GM12875 (cell line): Measurements from ENCODE around the gene RBKS.

Experiments used
- H3K4me3 ChIP-seq: one replicate; pipeline ENCODE4 v1.5.1; 2011; ENCODE audit warnings: low read depth, low read length, control low read depth
- CTCF ChIP-seq: IDR thresholded peaks from 2 replicates; pipeline ENCODE4 v1.5.1; 2011; ENCODE audit warnings: low read depth, mild to moderate bottlenecking, control low read depth, inconsistent platforms, low read length, moderate library complexity, borderline replicate concordance; ENCODE audit not compliant: insufficient read depth

RBKS gene

GRCh38 chr2:27833931-27834330 lies 56.3 kb downstream of the RBKS start:
- no peak overlapping the region for H3K4me3 ChIP-seq
- no peak for TF ChIP-seq CTCF

- H3K4me3 ChIP-seq, result no peak overlapping the region
- no peak for TF ChIP-seq CTCF
These were observed 57.8 kb downstream of the RBKS start for GRCh38 chr2:27832396-27832795.

DNA sequence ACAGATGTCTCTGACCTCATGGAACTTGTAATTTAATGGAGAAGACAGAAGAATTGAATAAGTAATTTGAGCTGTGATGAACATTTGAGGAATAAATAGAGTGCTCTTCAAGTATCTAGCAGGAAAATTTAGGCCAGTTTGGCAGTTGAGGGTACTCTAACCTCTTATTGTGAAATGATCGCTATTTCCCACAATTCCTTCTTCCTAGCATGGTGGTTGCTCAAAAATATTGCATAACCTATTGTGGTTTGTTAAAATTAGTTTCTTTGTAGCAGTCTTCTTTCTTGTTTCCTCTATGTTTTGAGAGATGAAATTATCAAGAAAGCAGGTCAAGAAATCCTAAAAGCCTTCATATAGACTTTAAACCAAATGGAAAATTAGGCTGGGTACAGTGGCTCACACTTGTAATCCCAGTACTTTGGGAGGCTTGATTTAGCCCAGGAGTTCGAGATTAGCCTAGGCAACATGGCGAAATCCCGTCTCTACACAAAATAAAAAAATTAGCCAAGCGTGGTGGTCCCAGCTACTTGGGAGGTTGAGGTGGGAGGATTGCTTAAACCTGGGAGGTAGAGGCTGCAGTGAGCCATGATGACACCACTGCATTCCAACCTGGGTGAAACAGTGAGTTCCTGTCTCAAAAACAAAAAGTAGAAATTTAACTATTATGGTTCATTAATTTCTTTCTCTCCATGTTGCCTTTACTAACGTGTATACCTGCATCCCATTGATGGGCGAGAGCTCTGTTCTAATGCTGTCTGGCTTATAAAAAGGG lies 58.7 kb downstream of the RBKS start:
- no peak overlapping the region for H3K4me3 ChIP-seq
- TF ChIP-seq CTCF, result no peak

GRCh38 chr2:27830656-27831055 lies 59.5 kb downstream of the RBKS start:
- H3K4me3 ChIP-seq, result no peak overlapping the region
- no peak for TF ChIP-seq CTCF

GRCh38 chr2:27829791-27830190 lies 60.4 kb downstream of the RBKS start:
- H3K4me3 ChIP-seq, result no peak overlapping the region
- no peak for TF ChIP-seq CTCF

- H3K4me3 ChIP-seq, result no peak overlapping the region
- TF ChIP-seq CTCF, result no peak
These were observed 61.9 kb downstream of the RBKS start for GRCh38 chr2:27828305-27828704.

DNA sequence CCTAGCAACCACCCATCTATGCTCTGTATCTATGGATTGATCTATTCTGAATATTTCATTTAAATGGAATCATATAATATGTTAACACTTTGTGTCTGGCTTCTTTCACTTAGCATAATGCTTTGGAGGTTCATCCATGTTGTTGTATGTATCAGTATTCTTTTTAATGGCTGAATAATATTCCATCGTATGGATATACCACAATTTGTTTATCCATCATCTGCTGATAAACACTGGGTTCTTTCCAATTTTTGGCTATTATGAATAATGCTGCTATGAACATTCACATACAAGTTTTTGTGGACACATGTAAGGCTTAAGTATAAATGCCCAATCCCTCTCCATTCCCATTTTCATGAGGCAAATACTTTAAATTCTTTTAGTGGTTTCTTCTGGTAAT lies 65.8 kb downstream of the RBKS start:
- no peak overlapping the region for H3K4me3 ChIP-seq
- no peak for TF ChIP-seq CTCF
